Fibroblast of skin of left biceps (primary cell): ENCODE measurements around the gene SLPI.

Experiments used
- DNase-seq, 2 experiments: peaks; one replicate each; pipeline ENCODE4 v3.0.0-alpha.2; 2013; ENCODE audit warnings: low read depth in 2 of 2

Gene SLPI

DNA sequence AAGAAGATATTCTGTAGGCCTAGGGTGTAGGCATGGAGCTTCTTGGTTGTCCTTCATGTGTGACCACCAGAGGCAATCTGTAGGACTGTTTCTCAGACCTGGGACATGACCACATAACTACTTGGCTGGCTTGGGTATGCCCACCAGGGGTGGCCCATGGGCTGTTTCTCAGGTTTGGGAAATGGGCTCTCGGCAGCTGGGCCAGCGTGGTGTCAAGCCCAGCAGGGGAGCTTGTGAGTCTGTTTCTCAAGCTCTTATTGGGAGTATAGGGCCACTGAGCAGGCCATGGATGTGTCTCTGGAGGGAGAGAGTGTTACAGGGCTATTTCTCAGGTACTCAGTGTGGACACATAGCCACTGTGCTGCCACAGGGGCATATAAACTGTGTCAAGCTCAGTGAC is 35.7 kb downstream of the SLPI start:
- no peak for DNase-seq

DNA sequence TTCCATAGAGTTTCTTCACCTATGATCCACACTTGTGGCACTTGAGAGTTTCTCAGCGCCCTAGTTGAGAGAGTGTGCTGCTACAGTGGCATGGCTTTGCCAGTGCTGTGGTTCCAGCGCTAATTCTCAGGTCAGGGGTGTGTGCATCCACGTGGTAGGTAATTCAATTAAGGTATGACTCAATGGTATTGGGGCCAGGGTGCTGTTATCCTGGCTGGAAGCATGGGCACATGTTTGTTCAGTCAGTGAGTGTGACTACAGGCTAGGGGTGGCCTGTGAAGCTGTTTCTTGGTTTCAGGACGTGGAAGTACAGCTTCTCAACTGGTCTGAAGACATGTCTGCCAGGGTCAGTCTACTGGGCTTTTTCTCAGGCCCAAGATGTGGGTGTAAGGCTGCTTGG is 36.2 kb downstream of the SLPI start:
- no peak for DNase-seq

DNA sequence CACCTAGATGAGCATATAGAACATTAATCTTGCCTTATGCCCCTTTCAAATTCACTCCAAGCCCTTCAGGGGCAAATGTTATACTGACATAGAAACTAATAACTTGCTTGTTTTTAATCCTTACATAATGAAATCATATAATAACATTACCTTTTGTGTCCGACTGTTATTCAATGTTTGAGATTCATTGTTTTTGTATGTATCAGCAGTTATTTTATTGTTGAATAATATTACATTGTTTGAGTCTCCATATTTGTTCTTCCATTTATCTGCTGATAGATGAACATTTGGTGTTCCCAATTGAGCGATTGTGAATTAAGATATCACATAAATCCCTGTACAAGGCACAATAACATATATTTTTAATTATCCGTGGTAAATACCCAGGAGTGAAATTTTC is 41.5 kb downstream of the SLPI start:
- no peak for DNase-seq

DNA sequence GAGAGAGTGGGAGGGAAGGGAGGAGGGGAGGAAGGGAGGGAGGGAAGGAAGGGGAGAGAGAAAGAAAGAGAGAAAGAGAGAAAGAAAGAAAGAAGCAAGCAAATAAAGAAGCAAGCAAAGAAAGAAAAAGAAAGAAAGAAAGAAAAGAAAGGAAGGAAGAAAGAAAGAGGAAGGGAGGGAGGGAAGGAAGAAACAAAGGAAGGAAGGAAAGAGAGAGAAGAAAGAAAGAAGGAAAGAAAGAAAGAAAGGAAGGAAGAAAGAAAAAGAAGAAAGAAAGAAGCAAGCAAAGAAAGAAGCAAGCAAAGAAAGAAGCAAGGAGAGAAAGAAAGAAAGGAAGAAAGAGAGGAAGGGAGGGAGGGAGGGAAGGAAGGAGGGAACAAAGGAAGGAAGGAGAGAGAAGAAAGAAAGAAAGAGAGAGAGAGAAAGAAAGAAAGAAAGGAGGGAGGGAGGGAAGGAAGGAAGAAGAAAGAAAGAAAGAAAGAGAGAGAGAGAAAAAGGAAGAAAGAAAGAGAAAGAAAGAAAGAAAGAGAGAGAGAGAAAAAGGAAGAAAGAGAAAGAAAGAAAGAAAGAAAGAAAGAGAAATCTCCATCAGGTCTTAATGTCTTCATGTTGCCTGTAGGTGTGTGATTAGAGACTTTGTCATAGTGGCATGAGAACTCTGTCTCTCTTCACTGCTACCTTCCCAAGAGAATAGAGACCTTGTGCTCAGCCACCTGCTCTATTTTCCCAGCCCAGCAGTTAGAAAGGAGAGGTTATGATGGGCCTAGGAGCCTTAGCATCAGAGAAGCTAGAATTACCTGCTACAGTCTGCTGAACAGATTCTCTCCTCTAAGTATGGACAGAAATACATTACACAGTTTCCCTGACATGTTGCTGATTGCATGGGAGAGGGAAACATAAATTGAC is 42.5 kb downstream of the SLPI start:
- no peak for DNase-seq

DNA sequence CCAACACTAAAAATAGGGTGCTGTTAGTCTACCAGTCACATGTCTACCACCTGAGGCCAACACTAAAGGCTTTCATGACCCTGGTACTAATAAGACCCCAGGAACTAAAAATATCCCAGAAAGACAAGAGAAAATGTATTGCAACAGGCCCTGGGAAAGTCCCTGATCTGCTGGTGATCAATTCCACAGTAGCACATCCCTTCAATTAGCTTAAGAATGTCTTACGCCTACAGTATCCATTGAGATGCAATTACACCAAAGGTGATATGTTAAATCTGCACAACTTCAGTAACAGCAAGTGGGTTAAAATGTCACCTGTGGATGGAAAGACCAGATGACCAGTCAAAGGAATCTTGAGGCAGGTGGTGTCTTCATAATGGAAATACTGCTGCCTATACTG is 44.4 kb downstream of the SLPI start:
- no peak for DNase-seq

DNA sequence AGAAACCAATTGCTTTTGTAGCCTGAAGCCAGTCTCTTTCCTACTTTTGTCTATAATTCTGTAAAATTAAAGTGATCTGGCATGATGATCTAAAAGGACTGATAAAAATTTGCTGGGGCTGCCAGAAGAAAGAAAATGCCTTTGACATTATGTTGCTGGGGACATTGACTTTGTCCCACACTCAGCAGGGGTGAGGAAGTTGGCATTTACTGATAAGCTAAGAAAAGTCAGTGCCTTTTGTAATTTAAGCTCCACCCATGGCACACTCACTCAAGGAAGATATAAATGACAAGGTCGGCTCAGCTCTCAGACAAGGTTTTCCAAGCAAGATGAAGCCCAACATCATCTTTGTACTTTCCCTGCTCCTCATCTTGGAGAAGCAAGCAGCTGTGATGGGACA is 47.6 kb downstream of the SLPI start, which contains the start of gene SEMG1:
SEMG1 (plus strand) TSS at position 309 of the 400 bp plus-strand sequence; CDS start at position 330, 21 bp downstream.
- no peak for DNase-seq
